Liver (tissue), 9 donors: ENCODE data around the gene EDEM1. TPM values are rescaled to one million over a fixed set of nuclear protein-coding genes. Genes with fewer than 3 reads are reported as not detected.

Experiments used
- DNase-seq: peaks from one replicate; pipeline ENCODE4 v3.0.0-alpha.2; 2017; ENCODE audit warnings: low spot score
- H3K27ac ChIP-seq, 2 donors: one replicate each; pipeline ENCODE4 v1.7.0; 2013; ENCODE audit warnings: inconsistent platforms in 2 of 2, low read length in 2 of 2, control low read depth in 1 of 2, low read depth in 1 of 2, mild to moderate bottlenecking in 1 of 2
- H3K27me3 ChIP-seq, 4 donors: one replicate each; pipeline versions ENCODE4 v1.6.1 to v1.7.0; 2013; ENCODE audit warnings: low read length in 3 of 4, inconsistent platforms in 1 of 4, mild to moderate bottlenecking in 1 of 4, moderate library complexity in 1 of 4; ENCODE audit not compliant: control insufficient read depth in 4 of 4, insufficient read depth in 4 of 4
- H3K36me3 ChIP-seq, 4 donors: one replicate each; pipeline versions ENCODE4 v1.6.1 to v1.7.0; 2013; ENCODE audit warnings: low read length in 3 of 4, mild to moderate bottlenecking in 3 of 4, low read depth in 1 of 4, moderate library complexity in 1 of 4; ENCODE audit not compliant: control insufficient read depth in 4 of 4, insufficient read depth in 3 of 4
- H3K4me1 ChIP-seq, 4 donors: one replicate each; pipeline versions ENCODE4 v1.6.1 to v1.7.0; 2013; ENCODE audit warnings: low read length in 3 of 4, mild to moderate bottlenecking in 3 of 4, moderate library complexity in 1 of 4; ENCODE audit not compliant: control insufficient read depth in 4 of 4, insufficient read depth in 4 of 4
- H3K4me3 ChIP-seq, 3 donors: one replicate each; pipeline versions ENCODE4 v1.6.1 to v1.7.0; 2013; ENCODE audit warnings: low read length in 3 of 3, control low read depth in 1 of 3, low read depth in 1 of 3, mild to moderate bottlenecking in 1 of 3
- H3K9ac ChIP-seq, 2 donors: one replicate each; pipeline ENCODE4 v1.7.0; 2013; ENCODE audit warnings: low read length in 2 of 2, mild to moderate bottlenecking in 2 of 2, moderate library complexity in 2 of 2, control low read depth in 1 of 2, low read depth in 1 of 2
- H3K9me3 ChIP-seq, 4 donors: one replicate each; pipeline versions ENCODE4 v1.6.1 to v1.7.0; 2013; ENCODE audit warnings: low read length in 3 of 4; ENCODE audit not compliant: control insufficient read depth in 4 of 4
- ATF3 ChIP-seq: IDR thresholded peaks from 2 replicates; pipeline ENCODE4 v1.6.1; 2016; ENCODE audit warnings: antibody characterized with exemption
- CTCF ChIP-seq: fragments of 150-350 bp; IDR thresholded peaks from 2 replicates; pipeline ENCODE4 v1.5.1; 2017; ENCODE audit warnings: improper control_type of control experiment, low read depth, low read length; ENCODE audit not compliant: missing input control
- EGR1 ChIP-seq, 2 donors: IDR thresholded peaks; 2 replicates each; pipeline ENCODE4 v1.6.1; 2016 to 2018; ENCODE audit warnings: antibody characterized with exemption in 2 of 2, low read depth in 2 of 2
- FOXA1 ChIP-seq: IDR thresholded peaks from 2 replicates; pipeline ENCODE4 v1.6.1; 2016; ENCODE audit warnings: antibody characterized with exemption
- FOXA2 ChIP-seq: IDR thresholded peaks from 2 replicates; pipeline ENCODE4 v1.6.1; 2016; ENCODE audit warnings: antibody characterized with exemption
- GABPA ChIP-seq, 2 donors: IDR thresholded peaks in 1 of 2; conservative IDR thresholded peaks in 1 of 2; 2 replicates each; pipeline ENCODE4 v1.6.1; 2016; ENCODE audit warnings: antibody characterized with exemption in 2 of 2, mild to moderate bottlenecking in 1 of 2, moderate library complexity in 1 of 2
- HNF4A ChIP-seq, 2 donors: conservative IDR thresholded peaks; 2 replicates each; pipeline ENCODE4 v1.6.1; 2016; ENCODE audit warnings: antibody characterized with exemption in 2 of 2, mild to moderate bottlenecking in 2 of 2
- HNF4G ChIP-seq: IDR thresholded peaks from 2 replicates; pipeline ENCODE4 v1.6.1; 2016; ENCODE audit warnings: antibody characterized with exemption
- JUND ChIP-seq, 2 donors: IDR thresholded peaks; 2 replicates each; pipeline ENCODE4 v1.6.1; 2016; ENCODE audit warnings: antibody characterized with exemption in 2 of 2
- MAX ChIP-seq: IDR thresholded peaks from 2 replicates; pipeline ENCODE4 v1.6.1; 2016; ENCODE audit warnings: antibody characterized with exemption
- NR2F2 ChIP-seq: IDR thresholded peaks from 2 replicates; pipeline ENCODE4 v1.6.1; 2016; ENCODE audit warnings: antibody characterized with exemption
- RAD21 ChIP-seq, 2 donors: IDR thresholded peaks; 2 replicates each; pipeline ENCODE4 v1.6.1; 2016; ENCODE audit warnings: antibody characterized with exemption in 2 of 2, mild to moderate bottlenecking in 2 of 2
- REST ChIP-seq: IDR thresholded peaks from 2 replicates; pipeline ENCODE4 v1.6.1; 2016; ENCODE audit warnings: antibody characterized with exemption, mild to moderate bottlenecking
- RXRA ChIP-seq, 2 donors: IDR thresholded peaks; 2 replicates each; pipeline ENCODE4 v1.6.1; 2017 to 2018; ENCODE audit warnings: antibody characterized with exemption in 2 of 2, mild to moderate bottlenecking in 1 of 2
- SP1 ChIP-seq: IDR thresholded peaks from 2 replicates; pipeline ENCODE4 v1.6.1; 2018; ENCODE audit warnings: antibody characterized with exemption, mild to moderate bottlenecking
- TAF1 ChIP-seq: conservative IDR thresholded peaks from 2 replicates; pipeline ENCODE4 v1.6.1; 2016; ENCODE audit warnings: antibody characterized with exemption, mild to moderate bottlenecking
- YY1 ChIP-seq: IDR thresholded peaks from 2 replicates; pipeline ENCODE4 v1.6.1; 2016; ENCODE audit warnings: antibody characterized with exemption, mild to moderate bottlenecking
- ZBTB33 ChIP-seq: IDR thresholded peaks from 2 replicates; pipeline ENCODE4 v1.6.1; 2016; ENCODE audit warnings: antibody characterized with exemption
- WGBS: extraction: QIAGEN DNeasy Blood & Tissue Kit; methylation state at CpG from one replicate; pipeline ENCODE4 v1.1.7; 2013; 5-methylcytosine and 5-hydroxymethylcytosine counted together
- polyA plus RNA-seq, 2 donors: library from polyadenylated mRNA; stranded (reverse) in 1 of 2; unstranded in 1 of 2; fragments of 200-250 nt in 1 of 2; fragments of >200 nt in 1 of 2; fragmentation: Nextera tagmentation in 1 of 2; extraction: Ambion mirVana in 1 of 2; gene quantifications; one replicate each; pipeline versions ENCODE4 v1.2.1 to v1.2.3, GENCODE V29; 2013 to 2015
- total RNA-seq, 2 donors: library from RNA; depleted of rRNA; stranded (reverse); fragments of >200 nt; gene quantifications; one replicate each; pipeline ENCODE4 v1.2.3, GENCODE V29; 2014
- donor health status: healthy.
- donor health status: healthy.
- donor health status: healthy.
- donor health status: healthy.
- donor health status: healthy.

EDEM1 gene
- total and polyA plus RNA-seq, 4 donors = 20.4 to 97.5 (median 32.9) TPM

GRCh38 chr3:5169807-5170206, 17.7 kb upstream of the EDEM1 start (continued):
- TF ChIP-seq REST (no peak), HNF4G (no peak)

- no peak for DNase-seq
- Histone ChIP-seq H3K27me3 (no peaks in the 10 kb centered on the region), H3K4me3 (no peak overlapping the region), H3K9ac (no peak overlapping the region), H3K4me1 (peaks cover 0 to 5% (median 3%) of the 10 kb centered on the region in 4 donors), H3K36me3 (peaks cover 0 to 20% (median 15%) of the 10 kb centered on the region in 4 donors), H3K9me3 (no peaks in the 10 kb centered on the region), H3K27ac (no peak overlapping the region)
- TF ChIP-seq FOXA1 = no peak
- no peak for TF ChIP-seq EGR1 (IDR thresholded peaks at IDR 0.05; ENCODE audit: low read depth in 2 of 2)
- TF ChIP-seq ZBTB33 = no peak
- no peak for TF ChIP-seq YY1
- TF ChIP-seq ATF3 = no peak
- TF ChIP-seq SP1 = no peak
- TF ChIP-seq REST = no peak
- no peak for TF ChIP-seq RXRA (IDR thresholded peaks at IDR 0.05)
- no peak for TF ChIP-seq NR2F2
- no peak for TF ChIP-seq JUND (IDR thresholded peaks at IDR 0.05)
- no peak for TF ChIP-seq FOXA2
- no peak for TF ChIP-seq MAX
- TF ChIP-seq HNF4G = no peak
- no peak for TF ChIP-seq GABPA (IDR thresholded peaks at IDR 0.05 in 1 of 2, conservative IDR thresholded peaks at IDR 0.05 in 1 of 2)
- TF ChIP-seq TAF1 = no peak
- no peak for TF ChIP-seq HNF4A (conservative IDR thresholded peaks at IDR 0.05)
- TF ChIP-seq CTCF = no peak
- no peak for TF ChIP-seq RAD21 (IDR thresholded peaks at IDR 0.05)
- 88% methylated on average over 5 of the region's 5 CpGs for WGBS
Observed at GRCh38 chr3:5170975-5171374, 16.5 kb upstream of the EDEM1 start.
